Adrenal gland (tissue), 12 donors: ENCODE measurements around the gene LMNTD2. TPM values are rescaled to one million over a fixed set of nuclear protein-coding genes. Genes with fewer than 3 reads are reported as not detected.

Source experiments
- DNase-seq, 7 donors: peaks; one replicate each; pipeline ENCODE4 v3.0.0-alpha.2; 2019 to 2020
- H3K27ac ChIP-seq, 5 donors: fragments of 200-600 bp; sonication (generic) in 4 of 5; 1 replicate in 3 of 5; 2 replicates in 2 of 5; pipeline versions ENCODE4 v1.5.1 to v1.8.0; 2016 to 2020; ENCODE audit warnings: mild to moderate bottlenecking in 1 of 5
- H3K27me3 ChIP-seq: fragments of 200-600 bp; 2 replicates; pipeline ENCODE4 v1.8.0; 2021
- H3K36me3 ChIP-seq, 2 donors: fragments of 200-600 bp; replicated peaks in 1 of 2; 1 replicate in 1 of 2; 2 replicates in 1 of 2; pipeline versions ENCODE4 v1.5.1 to v1.8.0; 2018 to 2022
- H3K4me1 ChIP-seq, 2 donors: fragments of 200-600 bp; replicated peaks in 1 of 2; 1 replicate in 1 of 2; 2 replicates in 1 of 2; pipeline versions ENCODE4 v1.5.1 to v1.8.0; 2018 to 2021
- H3K4me3 ChIP-seq, 4 donors: fragments of 200-600 bp; sonication (generic) in 3 of 4; one replicate each; pipeline ENCODE4 v1.5.1; 2016 to 2018
- H3K9me3 ChIP-seq, 3 donors: fragments of 200-600 bp; sonication (generic) in 1 of 3; replicated peaks in 1 of 3; 1 replicate in 2 of 3; 2 replicates in 1 of 3; pipeline versions ENCODE4 v1.5.1 to v1.8.0; 2016 to 2021
- CTCF ChIP-seq, 6 experiments: fragments of 450-650 bp in 4 of 6; fragments of 200-600 bp in 2 of 6; sonication (generic) in 1 of 6; IDR thresholded peaks; 1 replicate in 5 of 6; 2 replicates in 1 of 6; pipeline versions ENCODE4 v1.5.1 to v1.8.0; 2016 to 2021; ENCODE audit warnings: antibody characterized with exemption in 6 of 6, mild to moderate bottlenecking in 2 of 6, moderate library complexity in 1 of 6
- POLR2A ChIP-seq, 2 donors: fragments of 450-650 bp; IDR thresholded peaks; one replicate each; pipeline ENCODE4 v1.6.1; 2017; ENCODE audit warnings: antibody characterized with exemption in 2 of 2, mild to moderate bottlenecking in 2 of 2, moderate library complexity in 1 of 2
- WGBS, 4 donors: extraction: QIAGEN DNeasy Blood & Tissue Kit in 2 of 4; methylation state at CpG; one replicate each; pipeline versions ENCODE4 v1.1.5 to v1.1.7; 2013 to 2017; 5-methylcytosine and 5-hydroxymethylcytosine counted together
- intact Hi-C, 2 donors: fragments of 100-400 bp; cut with DNase I; formaldehyde crosslinking; loops; one replicate each; pipeline versions ENCODE4 v1.14.1 to v1.15.0; 2022 to 2023
- polyA plus RNA-seq, 3 donors: library from polyadenylated mRNA; stranded (reverse); fragments of 200-250 nt in 2 of 3; fragments of 350-450 nt in 1 of 3; fragmentation: Illumina TruSeq in 1 of 3; extraction: RNeasy Lipid Tissue Mini Kit (QIAGEN cat#74804) in 1 of 3; gene quantifications; one replicate each; pipeline ENCODE4 v1.2.3, GENCODE V29; 2013 to 2014
- total RNA-seq, 9 donors: library from RNA; depleted of rRNA in 4 of 9; stranded (reverse); fragments of >200 nt in 4 of 9; fragments of 120-200 nt in 1 of 9; fragmentation: NEBNext Ultra II Directional in 1 of 9; extraction: Animal tissue kit (Norgen Biotek cat#: 25700) in 1 of 9; gene quantifications; one replicate each; pipeline versions ENCODE4 v1.1.0 to v1.2.4, GENCODE V29; 2013 to 2023
- donor health status: healthy with polysubstance abuse.
- donor health status: Bipolar disorder and iron deficiency.
- donor health status: DM: yes; HTN: yes; CAD: no.
- donor health status: DM: no; HTN: no; CAD: no.
- donor health status: DM: no; HTN: no; CAD: no.
- donor health status: DM: yes; HTN: yes; CAD: no.

LMNTD2 gene
- total and polyA plus RNA-seq, 12 donors: 0.20 to 21.0 (median 6.1) TPM

GRCh38 chr11:587978-588380 is 27.4 kb upstream of the LMNTD2 start:
- no peaks in the 10 kb centered on the region for H3K9me3 ChIP-seq
- peak; percentile 85 to 98 (median 97) for DNase-seq
- intact Hi-C loops: no loop called here
- no peak overlapping the region for H3K4me3 ChIP-seq
- H3K4me1 ChIP-seq: peaks cover 12 to 17% of the 10 kb centered on the region in 2 donors
- H3K27me3 ChIP-seq: no peaks in the 10 kb centered on the region
- peak overlapping the region; percentile 67 to 90 (median 81) for H3K27ac ChIP-seq
- peaks cover 0 to 78% of the 10 kb centered on the region in 2 donors for H3K36me3 ChIP-seq
- WGBS, 4 donors: 18 to 27% (median 21%) methylated on average over 6 of the region's 6 CpGs
- TF ChIP-seq CTCF (IDR thresholded peaks at IDR 0.05) (no peak), POLR2A (IDR thresholded peaks at IDR 0.05) (peak in 1 of 2 donors; percentile 40)

DNA sequence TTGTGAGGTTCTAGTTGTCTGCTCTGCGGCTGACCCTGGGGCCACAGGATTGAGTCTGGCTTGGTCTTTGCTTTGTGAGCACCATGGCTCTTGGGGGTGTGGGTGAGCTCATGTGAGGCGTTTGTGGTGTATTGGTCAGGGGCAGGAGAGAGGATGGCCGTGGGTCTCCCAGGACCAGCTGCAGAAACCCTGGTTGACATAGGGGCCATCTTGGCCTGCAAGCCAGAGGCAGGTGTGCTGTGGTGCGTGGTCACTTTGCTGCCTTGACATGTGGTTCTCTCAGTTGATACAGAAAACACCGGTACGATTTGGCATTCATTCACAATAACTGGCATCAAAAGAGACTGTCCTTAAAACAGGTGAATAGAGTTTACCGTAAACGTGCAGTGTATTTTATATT is 27.0 kb upstream of the LMNTD2 start:
- intact Hi-C loops: no loop called here
- H3K9me3 ChIP-seq: no peaks in the 10 kb centered on the region
- 53 to 56% (median 56%) methylated on average over 8 of the region's 8 CpGs for WGBS, 4 donors
- peak overlapping the region; percentile 60 to 90 (median 67) for H3K27ac ChIP-seq
- H3K27me3 ChIP-seq: no peaks in the 10 kb centered on the region
- H3K4me3 ChIP-seq: no peak overlapping the region
- no peak for DNase-seq
- TF ChIP-seq POLR2A (IDR thresholded peaks at IDR 0.05) (no peak), CTCF (IDR thresholded peaks at IDR 0.05) (no peak)
- peaks cover 0 to 78% of the 10 kb centered on the region in 2 donors for H3K36me3 ChIP-seq
- H3K4me1 ChIP-seq: peaks cover 12 to 17% of the 10 kb centered on the region in 2 donors

GRCh38 chr11:586376-587316 is 26.1 kb upstream of the LMNTD2 start:
- H3K36me3 ChIP-seq: peaks cover 0 to 79% of the 10 kb centered on the region in 2 donors
- peak overlapping the region in 2 of 5 donors; percentile 81 to 90 for H3K27ac ChIP-seq
- H3K9me3 ChIP-seq: no peaks in the 10 kb centered on the region
- 90 to 92% (median 91%) methylated on average over 23 to 32 of the region's 32 CpGs for WGBS, 4 donors
- H3K4me3 ChIP-seq: no peak overlapping the region
- no peaks in the 10 kb centered on the region for H3K27me3 ChIP-seq
- DNase-seq: no peak
- intact Hi-C loops: no loop called here
- H3K4me1 ChIP-seq: peaks cover 12 to 17% of the 10 kb centered on the region in 2 donors
- TF ChIP-seq POLR2A (IDR thresholded peaks at IDR 0.05) (no peak), CTCF (IDR thresholded peaks at IDR 0.05) (no peak)

DNA sequence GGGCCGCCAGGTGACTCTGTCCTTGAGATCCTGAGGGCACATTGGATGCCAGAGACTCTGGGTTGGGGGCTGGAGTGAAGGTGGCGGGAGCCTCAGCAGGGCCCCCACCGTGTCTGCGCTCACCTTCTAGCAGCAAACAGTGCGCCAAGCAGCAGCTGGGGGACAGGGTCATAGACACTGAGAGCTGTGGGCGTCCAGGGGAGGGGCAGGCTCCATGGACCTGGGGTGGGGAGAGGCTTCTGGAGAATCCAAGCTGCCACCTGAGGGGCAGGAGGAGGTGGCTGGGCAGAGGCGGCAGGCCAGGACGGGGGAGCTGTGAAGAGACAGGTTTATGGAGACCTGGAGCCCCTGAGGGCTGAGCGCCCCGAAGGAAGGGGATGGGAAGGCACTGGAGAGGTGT is 23.7 kb upstream of the LMNTD2 start:
- Histone ChIP-seq H3K27me3 (no peaks in the 10 kb centered on the region), H3K27ac (no peak overlapping the region), H3K4me1 (peaks cover 26 to 39% of the 10 kb centered on the region in 2 donors), H3K9me3 (no peaks in the 10 kb centered on the region), H3K36me3 (peaks cover 0 to 60% of the 10 kb centered on the region in 2 donors), H3K4me3 (no peak overlapping the region)
- intact Hi-C loops: no loop called here
- WGBS, 4 donors: 91 to 93% (median 92%) methylated on average over 10 of the region's 10 CpGs
- no peak for DNase-seq
- no peak for TF ChIP-seq CTCF (IDR thresholded peaks at IDR 0.05)
- TF ChIP-seq POLR2A (IDR thresholded peaks at IDR 0.05): no peak
